Panc1 (cell line): ENCODE data around the gene SLC27A4. TPM values are rescaled to one million over a fixed set of nuclear protein-coding genes. Genes with fewer than 3 reads are reported as not detected.

Experiments
- ATAC-seq: fragments of 200-7000 bp; cut with Tn5 transposase; 2 replicates; pipeline ENCODE4 v1.9.1; 2020; ENCODE audit warnings: mild to moderate bottlenecking, moderate library complexity
- BruUV-seq: library from RNA; stranded (reverse); fragments of 400-500 nt; replicated peaks from 2 replicates; lab custom pipeline; 2021; lab: Mats Ljungman, UMichigan
- CTCF ChIA-PET: fragments of 300-600 bp; sonication (Branson Sonifier 250); formaldehyde crosslinking; loops from one replicate; lab custom pipeline; 2022; ENCODE audit warnings: antibody characterized with exemption; lab: Charles Lee
- POLR2A ChIA-PET: fragments of 300-600 bp; sonication (Branson Sonifier 250); formaldehyde crosslinking; loops from one replicate; lab custom pipeline; 2022; ENCODE audit warnings: antibody characterized with exemption; lab: Charles Lee
- DNase-seq: peaks from one replicate; pipeline ENCODE4 v3.0.0-alpha.2; 2010; ENCODE audit warnings: low read depth, low spot score
- H3K27ac ChIP-seq: 2 replicates; pipeline ENCODE4 v1.5.1; 2011; ENCODE audit warnings: mild to moderate bottlenecking, low read length, inconsistent platforms
- H3K27me3 ChIP-seq: fragments of 200-500 bp; sonication (Bioruptor generic); 2 replicates; pipeline ENCODE4 v1.6.0; 2014; ENCODE audit warnings: low read length, inconsistent platforms; ENCODE audit not compliant: control insufficient read depth, insufficient read depth
- H3K36me3 ChIP-seq: fragments of 200-500 bp; sonication (Bioruptor generic); 2 replicates; pipeline ENCODE4 v1.5.1; 2014; ENCODE audit warnings: inconsistent platforms, mild to moderate bottlenecking, low read length, moderate library complexity; ENCODE audit not compliant: control insufficient read depth, insufficient read depth
- H3K4me1 ChIP-seq: 2 replicates; pipeline ENCODE4 v1.5.1; 2011; ENCODE audit warnings: inconsistent platforms, mild to moderate bottlenecking, low read length, moderate library complexity; ENCODE audit not compliant: control insufficient read depth, insufficient read depth
- H3K4me3 ChIP-seq, 2 experiments: 2 replicates each; pipeline ENCODE4 v1.5.1; 2011 to 2012; ENCODE audit warnings: low read depth in 2 of 2, low read length in 2 of 2, mild to moderate bottlenecking in 2 of 2, inconsistent platforms in 1 of 2, moderate library complexity in 1 of 2
- H3K9me3 ChIP-seq: fragments of 200-500 bp; sonication (Bioruptor generic); 2 replicates; pipeline ENCODE4 v1.5.1; 2014; ENCODE audit warnings: low read depth, mild to moderate bottlenecking, inconsistent platforms, low read length, moderate library complexity; ENCODE audit not compliant: control insufficient read depth, insufficient read depth
- POLR2AphosphoS5 ChIP-seq: IDR thresholded peaks from 2 replicates; pipeline ENCODE4 v1.6.1; 2012; ENCODE audit warnings: mild to moderate bottlenecking, low read depth, low read length, moderate library complexity
- SIN3A ChIP-seq: IDR thresholded peaks from 2 replicates; pipeline ENCODE4 v1.6.1; 2012; ENCODE audit warnings: low read depth, mild to moderate bottlenecking, low read length, moderate library complexity, borderline replicate concordance; ENCODE audit not compliant: insufficient read depth
- TCF7L2 ChIP-seq: IDR thresholded peaks from 2 replicates; pipeline ENCODE4 v1.6.1; 2011; ENCODE audit warnings: mild to moderate bottlenecking, low read depth, low read length, inconsistent platforms
- in situ Hi-C: cut with HindIII; loops from 2 replicates; pipeline ENCODE4 v1.10.0; 2016; ENCODE audit warnings: low sequenced_read_pairs, low pct_unique_long_range_greater_than_20kb
- intact Hi-C: fragments of 100-400 bp; cut with micrococcal nuclease; formaldehyde crosslinking; loops from one replicate; pipeline ENCODE4 v1.10.0; 2022; ENCODE audit not compliant: unreplicated experiment
- total RNA-seq: library from RNA; stranded (reverse); gene quantifications from one replicate; pipeline ENCODE4 v1.2.1, GENCODE V29; 2021; ENCODE audit not compliant: unreplicated experiment
- TF ChIP-seq, protein P1 (sequence below): fragments of 450-650 bp; IDR thresholded peaks from 2 replicates; pipeline ENCODE4 v1.5.1; 2017; ENCODE audit warnings: mild to moderate bottlenecking
- TF ChIP-seq, protein P2 (sequence below), 2 experiments: IDR thresholded peaks; 2 replicates each; pipeline ENCODE4 v1.6.1; 2011 to 2012; ENCODE audit warnings: low read depth in 2 of 2, control low read depth in 1 of 2, low read length in 1 of 2, mild to moderate bottlenecking in 1 of 2, moderate library complexity in 1 of 2; ENCODE audit not compliant: insufficient read depth in 1 of 2

The SLC27A4 gene
- total RNA-seq, 1 experiment from 2014 or later = 20.3 TPM

DNA sequence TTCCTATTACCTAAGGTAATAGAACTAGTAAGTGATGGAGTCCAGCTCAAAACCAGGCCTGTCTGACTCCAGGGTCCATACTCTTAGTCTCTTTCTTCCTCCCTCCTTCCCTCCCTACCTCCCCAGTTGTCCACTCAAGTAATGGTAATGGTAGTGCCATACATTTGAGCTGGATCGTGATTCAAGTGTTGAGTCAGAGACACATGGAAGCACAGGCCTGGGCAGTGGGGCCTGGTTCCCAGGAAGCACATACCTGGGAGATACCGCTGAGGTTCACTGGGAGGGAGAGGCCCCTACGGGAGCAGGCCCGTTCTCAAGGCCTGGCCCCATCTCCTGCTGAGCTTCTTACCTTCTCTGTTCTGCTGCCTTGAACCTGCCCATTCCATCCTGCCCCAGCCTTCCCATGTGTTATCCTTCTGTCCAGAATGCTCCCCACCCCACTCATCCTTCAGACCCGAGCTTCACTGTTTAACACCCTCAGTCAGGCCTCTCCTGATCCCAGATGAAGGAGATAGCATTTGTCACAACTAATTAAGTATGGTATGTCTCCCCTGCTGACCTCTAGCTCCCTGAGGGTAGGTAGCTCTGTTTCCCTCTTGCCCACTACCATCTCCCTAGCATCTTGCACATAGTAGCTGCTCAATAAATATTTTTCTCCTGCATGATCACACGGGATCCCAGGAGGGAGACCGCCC, 44.6 kb downstream of the SLC27A4 start:
- CTCF ChIA-PET = interaction anchor here (0.6 kb wide), 1 partner anchor 12 kb away, joined by 3 read pairs; no protein-coding TSS in a partner anchor
- intact Hi-C loops = no loop called here

DNA sequence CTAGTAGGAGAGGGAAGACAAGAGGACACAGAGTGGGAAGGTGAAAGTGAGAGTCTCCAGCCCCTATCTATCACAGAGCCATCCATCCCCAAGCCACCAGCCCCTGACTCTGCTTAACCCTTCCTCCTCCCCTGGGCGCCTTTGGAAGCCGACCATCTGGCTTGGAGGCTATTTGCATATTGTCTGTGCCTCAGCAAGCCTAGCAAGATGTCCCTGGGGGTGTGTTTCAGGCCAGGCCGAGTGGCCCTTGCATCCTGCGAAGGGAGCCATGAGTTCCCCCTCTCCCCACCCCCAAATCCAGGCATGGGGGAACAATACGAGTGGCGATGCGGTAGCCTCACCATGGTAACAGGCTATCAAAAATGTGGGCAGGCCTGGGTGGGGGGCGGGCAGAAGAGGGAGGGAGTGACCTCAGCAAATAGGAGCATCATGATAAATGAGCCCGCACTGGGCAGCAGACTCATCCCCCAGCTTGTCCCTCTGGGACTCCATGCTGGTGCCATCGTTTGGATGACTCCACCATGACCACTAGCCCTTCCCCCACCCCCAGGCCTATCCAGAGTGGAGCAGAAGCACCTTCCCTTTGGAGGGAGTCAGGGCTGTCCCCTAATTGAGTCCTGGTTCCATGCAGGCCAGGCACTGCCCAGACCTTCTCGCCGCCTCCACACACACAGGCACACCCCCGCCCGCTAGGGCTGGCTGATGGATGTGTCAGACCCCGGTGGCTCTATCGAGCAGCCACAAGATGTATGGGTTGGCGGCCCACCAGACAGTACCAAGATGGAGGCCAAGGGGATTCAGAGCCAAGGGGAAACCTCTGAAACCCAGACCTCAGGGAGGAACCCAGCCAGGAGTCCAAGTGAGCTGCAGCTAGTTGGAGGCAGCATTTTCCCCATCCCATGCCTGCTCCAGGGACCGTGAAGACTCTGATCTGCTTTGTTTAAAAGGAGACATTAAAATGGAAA, 45.5 kb downstream of the SLC27A4 start:
- in situ Hi-C loops (no loop called here), intact Hi-C loops (no loop called here)
- Histone ChIP-seq H3K27me3 (no peaks in the 10 kb centered on the region), H3K4me3 (no peak overlapping the region), H3K27ac (no peak overlapping the region), H3K9me3 (no peaks in the 10 kb centered on the region), H3K36me3 (no peaks in the 10 kb centered on the region), H3K4me1 (no peaks in the 10 kb centered on the region)
- TF ChIP-seq, protein P1, sequence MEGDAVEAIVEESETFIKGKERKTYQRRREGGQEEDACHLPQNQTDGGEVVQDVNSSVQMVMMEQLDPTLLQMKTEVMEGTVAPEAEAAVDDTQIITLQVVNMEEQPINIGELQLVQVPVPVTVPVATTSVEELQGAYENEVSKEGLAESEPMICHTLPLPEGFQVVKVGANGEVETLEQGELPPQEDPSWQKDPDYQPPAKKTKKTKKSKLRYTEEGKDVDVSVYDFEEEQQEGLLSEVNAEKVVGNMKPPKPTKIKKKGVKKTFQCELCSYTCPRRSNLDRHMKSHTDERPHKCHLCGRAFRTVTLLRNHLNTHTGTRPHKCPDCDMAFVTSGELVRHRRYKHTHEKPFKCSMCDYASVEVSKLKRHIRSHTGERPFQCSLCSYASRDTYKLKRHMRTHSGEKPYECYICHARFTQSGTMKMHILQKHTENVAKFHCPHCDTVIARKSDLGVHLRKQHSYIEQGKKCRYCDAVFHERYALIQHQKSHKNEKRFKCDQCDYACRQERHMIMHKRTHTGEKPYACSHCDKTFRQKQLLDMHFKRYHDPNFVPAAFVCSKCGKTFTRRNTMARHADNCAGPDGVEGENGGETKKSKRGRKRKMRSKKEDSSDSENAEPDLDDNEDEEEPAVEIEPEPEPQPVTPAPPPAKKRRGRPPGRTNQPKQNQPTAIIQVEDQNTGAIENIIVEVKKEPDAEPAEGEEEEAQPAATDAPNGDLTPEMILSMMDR = no peak
- no peak for TF ChIP-seq TCF7L2
- no peak for TF ChIP-seq POLR2AphosphoS5
- no peak for TF ChIP-seq SIN3A
- ChIA-PET POLR2A (no interaction called here), CTCF (interaction anchor here (0.6 kb wide), 1 partner anchor 13 kb away, joined by 3 read pairs; no protein-coding TSS in a partner anchor)
- DNase-seq (no peak), ATAC-seq (no peak)
- no TSS peak for BruUV-seq

More for the DNA sequence above, 44.6 kb downstream of the SLC27A4 start:
- TF ChIP-seq TCF7L2 (no peak), SIN3A (no peak), POLR2AphosphoS5 (no peak)
- TF ChIP-seq, protein P1 = no peak
- TF ChIP-seq, protein P2, sequence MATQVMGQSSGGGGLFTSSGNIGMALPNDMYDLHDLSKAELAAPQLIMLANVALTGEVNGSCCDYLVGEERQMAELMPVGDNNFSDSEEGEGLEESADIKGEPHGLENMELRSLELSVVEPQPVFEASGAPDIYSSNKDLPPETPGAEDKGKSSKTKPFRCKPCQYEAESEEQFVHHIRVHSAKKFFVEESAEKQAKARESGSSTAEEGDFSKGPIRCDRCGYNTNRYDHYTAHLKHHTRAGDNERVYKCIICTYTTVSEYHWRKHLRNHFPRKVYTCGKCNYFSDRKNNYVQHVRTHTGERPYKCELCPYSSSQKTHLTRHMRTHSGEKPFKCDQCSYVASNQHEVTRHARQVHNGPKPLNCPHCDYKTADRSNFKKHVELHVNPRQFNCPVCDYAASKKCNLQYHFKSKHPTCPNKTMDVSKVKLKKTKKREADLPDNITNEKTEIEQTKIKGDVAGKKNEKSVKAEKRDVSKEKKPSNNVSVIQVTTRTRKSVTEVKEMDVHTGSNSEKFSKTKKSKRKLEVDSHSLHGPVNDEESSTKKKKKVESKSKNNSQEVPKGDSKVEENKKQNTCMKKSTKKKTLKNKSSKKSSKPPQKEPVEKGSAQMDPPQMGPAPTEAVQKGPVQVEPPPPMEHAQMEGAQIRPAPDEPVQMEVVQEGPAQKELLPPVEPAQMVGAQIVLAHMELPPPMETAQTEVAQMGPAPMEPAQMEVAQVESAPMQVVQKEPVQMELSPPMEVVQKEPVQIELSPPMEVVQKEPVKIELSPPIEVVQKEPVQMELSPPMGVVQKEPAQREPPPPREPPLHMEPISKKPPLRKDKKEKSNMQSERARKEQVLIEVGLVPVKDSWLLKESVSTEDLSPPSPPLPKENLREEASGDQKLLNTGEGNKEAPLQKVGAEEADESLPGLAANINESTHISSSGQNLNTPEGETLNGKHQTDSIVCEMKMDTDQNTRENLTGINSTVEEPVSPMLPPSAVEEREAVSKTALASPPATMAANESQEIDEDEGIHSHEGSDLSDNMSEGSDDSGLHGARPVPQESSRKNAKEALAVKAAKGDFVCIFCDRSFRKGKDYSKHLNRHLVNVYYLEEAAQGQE (IDR thresholded peaks at IDR 0.05; ENCODE audit: insufficient read depth in 1 of 2, low read depth in 2 of 2, low read length in 1 of 2) = no peak
- Histone ChIP-seq H3K4me1 (no peaks in the 10 kb centered on the region), H3K27ac (no peak overlapping the region), H3K4me3 (no peak overlapping the region), H3K9me3 (no peaks in the 10 kb centered on the region), H3K36me3 (no peaks in the 10 kb centered on the region), H3K27me3 (no peaks in the 10 kb centered on the region)
- ATAC-seq (no peak), DNase-seq (no peak)
- POLR2A ChIA-PET = no interaction called here
- in situ Hi-C loops = no loop called here
- no TSS peak for BruUV-seq
